LHCN-M2 (cell line): Measurements from ENCODE around the gene RRP1. TPM values are rescaled to one million over a fixed set of nuclear protein-coding genes. Genes with fewer than 3 reads are reported as not detected.
A peak's percentile ranks its signal among the peaks of the same experiment; 100 is the strongest.
"Not testable (repeated sequence)": the region's sequence is repeated elsewhere in the genome, so short reads cannot be mapped to it uniquely, and the experiment has no call there.

ENCODE experiments used
- DNase-seq: peaks from one replicate; pipeline ENCODE4 v3.0.0-alpha.2; 2012; ENCODE audit warnings: low read depth
- total RNA-seq: library from RNA; depleted of rRNA; stranded (reverse); fragments of >200 nt; gene quantifications from 2 replicates; pipeline ENCODE4 v1.2.3, GENCODE V29; 2014

Gene RRP1
- total RNA-seq, 1 experiment from 2014 or later = 27.9 TPM

DNA sequence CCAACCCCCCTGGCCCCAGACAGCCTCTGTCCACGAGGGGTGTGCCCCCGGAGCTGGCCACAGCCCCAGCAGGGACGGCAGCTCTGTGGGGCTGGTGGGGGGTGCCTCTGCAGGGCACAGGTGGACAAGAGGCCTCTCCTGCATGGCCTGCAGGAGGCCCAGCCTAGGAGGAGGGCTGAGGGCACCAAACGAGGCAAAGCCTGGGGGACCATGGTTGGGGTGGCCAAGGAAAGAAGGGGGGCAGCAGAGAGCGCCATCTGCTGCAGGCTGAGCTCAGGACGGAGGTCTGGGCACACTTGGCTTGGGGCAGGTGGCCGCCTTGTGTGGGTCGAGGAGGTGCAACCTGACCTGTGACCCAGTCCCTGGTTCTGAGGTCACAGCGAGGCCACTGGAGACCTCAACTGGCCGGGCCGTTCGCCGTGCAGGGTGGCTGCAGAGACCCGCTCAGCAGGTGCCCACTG is 27.3 kb downstream of the RRP1 start:
- no peak for DNase-seq

DNA sequence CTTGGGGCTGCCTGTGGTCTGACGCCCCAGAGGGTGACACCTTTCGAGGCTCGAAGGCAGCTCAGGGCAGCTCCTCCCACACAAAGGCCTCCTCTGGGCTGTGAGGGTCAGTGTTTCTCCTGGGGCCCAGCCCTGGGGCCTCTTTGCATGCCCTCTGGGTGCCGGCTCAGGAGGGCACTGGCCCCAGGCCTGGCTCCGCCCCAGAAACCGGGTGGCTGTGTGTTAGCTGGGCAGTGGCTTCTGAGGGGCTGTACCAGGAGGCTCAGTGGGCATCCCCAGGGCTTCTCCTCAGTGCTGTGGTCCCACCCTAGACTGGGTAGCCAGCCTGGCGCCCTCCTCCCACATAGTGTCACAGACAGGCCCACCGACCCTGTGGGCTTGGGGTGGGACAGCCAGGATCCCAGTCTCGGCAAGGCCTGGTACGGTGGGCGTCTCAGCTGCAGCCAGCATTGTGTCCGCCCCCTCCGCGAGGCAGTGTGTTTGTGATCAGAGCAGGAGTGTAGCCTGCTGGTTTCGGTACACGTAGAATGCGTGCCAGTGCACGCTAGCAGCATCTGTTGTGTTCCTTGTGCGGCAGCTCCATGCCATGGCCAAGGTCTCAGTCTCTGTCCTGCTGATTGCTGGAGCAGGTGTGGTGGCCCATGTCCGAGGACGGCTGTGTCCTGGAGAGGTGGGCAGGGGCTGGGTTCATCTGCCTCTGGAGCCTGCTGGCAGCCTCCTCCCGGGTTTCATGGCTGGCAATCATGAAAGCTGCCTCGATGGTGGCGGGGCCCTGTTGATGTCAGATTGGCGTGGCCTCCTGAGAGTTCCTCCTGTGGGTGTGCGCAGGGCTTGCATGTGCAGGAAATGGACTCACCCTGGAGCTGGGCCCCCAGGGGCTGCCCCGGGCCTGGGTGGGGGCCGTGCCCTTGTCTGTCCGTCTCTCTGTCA is 28.0 kb downstream of the RRP1 start:
- no peak for DNase-seq

DNA sequence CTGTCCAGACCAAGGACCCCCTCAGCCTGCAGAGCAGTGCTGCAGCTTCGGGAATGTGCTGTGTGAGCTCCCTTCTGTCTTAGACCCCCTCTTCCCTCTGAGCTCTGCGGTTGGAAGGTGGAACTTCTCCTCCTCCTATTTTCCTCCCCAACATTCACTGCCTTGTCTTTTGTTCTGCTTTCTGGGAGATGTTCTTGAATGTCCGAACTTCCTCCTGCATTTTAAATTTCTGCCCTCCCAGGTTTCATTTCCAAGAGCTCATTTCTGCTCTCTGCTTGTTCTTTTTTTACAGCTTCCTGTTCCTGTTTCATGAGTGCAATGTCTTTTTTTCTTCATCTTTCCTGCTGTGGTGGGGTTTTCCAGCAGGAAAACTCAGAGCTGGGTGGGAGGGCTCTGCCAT is 29.3 kb downstream of the RRP1 start:
- no peak for DNase-seq

DNA sequence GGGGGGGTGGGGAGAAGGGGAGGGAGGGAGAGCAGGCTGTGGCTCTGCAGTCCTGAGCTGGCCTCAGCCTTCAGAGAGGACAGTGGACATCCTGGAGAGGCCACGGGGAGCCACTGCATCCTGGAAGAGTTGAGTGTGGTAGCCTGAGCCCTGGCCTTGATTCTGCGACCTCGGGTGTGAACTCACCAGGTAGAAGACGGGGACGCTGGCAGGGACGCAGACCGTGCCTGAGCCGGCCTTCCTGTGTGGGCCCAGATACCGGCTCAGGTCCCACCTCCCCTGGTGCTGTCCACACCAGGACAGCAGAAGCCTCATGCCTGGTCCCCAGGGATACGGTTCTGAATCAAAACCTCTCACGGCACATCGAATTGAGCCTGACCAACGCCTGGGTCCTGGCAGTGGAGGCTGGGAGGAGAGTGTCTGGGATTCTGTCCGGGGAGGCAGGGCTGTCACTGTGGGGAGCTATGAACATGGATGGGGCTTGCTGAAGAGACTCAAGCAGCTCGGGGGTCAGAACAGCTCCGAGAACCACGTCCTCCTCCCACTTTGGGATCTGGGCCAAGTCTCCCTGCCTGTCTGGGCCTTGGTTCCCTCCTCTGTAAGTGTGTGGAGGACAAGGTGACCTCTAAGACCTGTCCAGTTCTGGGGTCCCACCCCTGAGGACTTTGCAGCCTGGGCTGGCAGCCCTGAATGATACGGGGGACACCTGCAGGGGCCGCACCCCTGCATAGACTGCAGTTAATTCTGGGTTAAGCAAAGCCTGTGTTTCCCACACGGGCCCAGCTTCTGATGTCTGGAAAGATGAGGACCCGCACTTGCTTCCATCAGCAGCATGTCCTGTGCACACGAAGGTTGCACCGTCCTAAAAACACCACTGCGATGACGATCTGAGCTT is 30.4 kb downstream of the RRP1 start:
- DNase-seq = no peak

DNA sequence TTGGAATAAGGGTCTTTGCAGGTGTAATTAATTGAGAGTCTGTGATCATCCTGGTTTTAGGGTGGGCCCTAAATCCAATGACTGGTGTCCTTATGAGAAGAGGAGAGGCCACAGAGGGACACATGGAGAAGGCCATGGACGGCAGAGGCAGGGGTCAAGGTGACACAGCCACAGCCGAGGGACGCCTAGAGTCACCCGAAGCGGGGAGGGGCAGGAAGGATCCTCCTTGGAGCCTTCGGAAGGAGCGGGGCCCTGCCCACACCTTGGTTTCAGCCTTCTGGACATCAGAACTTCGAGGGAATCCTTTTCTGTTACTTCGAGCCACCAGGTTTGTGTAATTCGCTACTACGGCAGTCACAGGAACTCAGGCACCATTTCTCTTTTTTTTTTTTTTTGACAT is 31.1 kb downstream of the RRP1 start:
- no peak for DNase-seq

DNA sequence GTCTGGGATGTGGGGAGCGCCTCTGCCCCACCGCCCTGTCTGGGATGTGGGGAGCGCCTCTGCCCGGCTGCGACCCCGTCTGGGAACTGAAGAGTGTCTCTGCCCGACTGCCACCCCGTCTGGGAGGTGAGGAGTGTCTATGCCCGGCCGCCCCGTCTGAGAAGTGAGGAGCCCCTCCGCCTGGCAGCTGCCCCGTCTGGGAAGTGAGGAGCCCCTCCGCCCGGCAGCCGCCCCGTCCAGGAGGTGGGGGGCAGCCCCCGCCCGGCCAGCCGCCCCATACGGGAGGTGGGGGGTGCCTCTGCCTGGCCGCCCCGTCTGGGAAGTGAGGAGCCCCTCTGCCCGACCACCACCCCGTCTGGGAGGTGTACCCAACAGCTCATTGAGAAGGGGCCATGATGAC is 32.8 kb downstream of the RRP1 start:
- not testable (repeated sequence) for DNase-seq

DNA sequence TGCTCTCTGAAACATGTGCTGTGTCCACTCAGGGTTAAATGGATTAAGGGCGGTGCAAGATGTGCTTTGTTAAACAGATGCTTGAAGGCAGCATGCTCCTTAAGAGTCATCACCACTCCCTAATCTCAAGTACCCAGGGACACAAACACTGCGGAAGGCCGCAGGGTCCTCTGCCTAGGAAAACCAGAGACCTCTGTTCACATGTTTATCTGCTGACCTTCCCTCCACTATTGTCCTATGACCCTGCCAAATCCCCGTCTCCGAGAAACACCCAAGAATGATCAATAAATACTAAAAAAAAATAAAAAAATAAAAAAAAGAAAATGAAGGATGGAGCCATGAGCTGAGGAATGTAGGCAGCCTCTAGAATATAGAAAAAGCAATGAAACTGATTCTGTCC is 33.4 kb downstream of the RRP1 start:
- DNase-seq = not testable (repeated sequence)

DNA sequence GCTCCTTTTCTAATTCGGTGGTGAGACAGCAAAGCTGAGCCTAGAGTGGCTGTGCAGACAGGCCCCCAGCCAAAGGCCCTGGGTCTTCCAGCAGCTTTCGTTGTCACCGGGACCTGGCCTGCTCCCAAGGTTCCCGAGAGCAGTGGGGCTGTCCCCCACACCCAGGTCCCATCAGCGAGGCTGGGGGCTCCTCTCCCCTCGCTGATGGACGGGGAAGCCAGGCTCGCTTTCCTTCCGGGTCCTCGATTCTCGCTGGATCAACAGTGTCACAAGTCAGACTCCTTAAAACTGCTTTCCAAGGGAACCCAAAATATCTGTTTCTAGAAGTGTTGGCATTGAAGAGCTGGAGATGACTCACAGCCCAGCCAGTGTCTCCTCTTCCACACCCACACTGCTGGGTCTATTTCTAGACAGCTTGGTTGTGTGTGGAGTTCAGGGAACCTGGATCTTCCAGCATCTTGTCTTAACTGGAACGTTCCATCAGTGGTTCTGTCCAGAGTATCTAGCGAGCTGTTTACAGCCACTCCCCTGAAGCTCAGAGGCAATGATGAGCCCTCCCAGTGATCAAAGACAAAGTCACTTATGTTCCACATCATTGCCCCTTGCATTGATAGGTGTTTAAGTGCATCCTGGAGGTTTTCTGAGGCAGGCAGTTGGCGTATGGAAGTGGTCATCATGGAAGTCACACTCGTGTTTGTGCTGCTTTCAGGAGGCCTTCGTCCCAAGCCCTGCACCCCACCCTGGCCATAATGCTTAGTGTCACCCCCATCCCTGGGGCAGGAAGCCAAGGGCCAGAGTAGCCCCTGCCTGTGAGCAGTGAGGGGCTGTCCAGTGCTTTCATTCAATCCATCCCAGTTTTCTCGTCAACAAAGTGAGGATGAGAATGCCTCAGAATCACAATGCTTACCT is 35.2 kb downstream of the RRP1 start:
- peak; percentile 47 for DNase-seq

DNA sequence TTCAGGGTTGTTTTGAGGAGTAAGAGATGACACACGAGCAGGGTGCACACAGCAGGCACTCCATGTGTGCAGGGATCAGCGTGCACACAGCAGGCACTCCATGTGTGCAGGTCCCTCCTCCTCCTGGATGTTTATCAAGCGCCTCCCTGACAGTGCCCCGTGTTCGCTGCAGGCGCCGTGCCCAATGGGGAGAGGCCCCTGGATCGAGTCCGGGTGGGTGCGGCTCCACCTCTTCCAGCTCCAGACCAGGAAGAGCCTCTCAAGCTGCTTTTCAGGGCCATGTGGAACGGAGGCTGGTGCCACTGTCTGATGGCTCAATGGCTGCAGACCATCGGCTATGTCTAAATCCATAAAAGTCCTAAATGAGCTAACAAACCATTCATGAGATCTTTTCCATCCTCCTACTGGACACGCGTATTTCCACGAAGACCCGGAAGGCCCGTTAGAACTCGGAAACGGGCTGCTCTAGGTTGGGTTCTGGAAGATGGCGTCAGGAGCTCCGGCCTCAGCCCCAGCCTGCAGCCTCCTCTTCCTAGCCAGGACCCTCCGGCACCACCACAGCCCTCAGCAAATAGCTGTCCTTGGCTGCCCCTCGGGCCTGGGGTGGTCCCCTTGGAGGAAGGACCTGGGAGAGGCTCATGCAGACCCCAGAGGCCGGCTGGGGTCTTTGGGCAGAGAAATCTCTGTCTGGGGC is 36.0 kb downstream of the RRP1 start:
- DNase-seq = no peak

DNA sequence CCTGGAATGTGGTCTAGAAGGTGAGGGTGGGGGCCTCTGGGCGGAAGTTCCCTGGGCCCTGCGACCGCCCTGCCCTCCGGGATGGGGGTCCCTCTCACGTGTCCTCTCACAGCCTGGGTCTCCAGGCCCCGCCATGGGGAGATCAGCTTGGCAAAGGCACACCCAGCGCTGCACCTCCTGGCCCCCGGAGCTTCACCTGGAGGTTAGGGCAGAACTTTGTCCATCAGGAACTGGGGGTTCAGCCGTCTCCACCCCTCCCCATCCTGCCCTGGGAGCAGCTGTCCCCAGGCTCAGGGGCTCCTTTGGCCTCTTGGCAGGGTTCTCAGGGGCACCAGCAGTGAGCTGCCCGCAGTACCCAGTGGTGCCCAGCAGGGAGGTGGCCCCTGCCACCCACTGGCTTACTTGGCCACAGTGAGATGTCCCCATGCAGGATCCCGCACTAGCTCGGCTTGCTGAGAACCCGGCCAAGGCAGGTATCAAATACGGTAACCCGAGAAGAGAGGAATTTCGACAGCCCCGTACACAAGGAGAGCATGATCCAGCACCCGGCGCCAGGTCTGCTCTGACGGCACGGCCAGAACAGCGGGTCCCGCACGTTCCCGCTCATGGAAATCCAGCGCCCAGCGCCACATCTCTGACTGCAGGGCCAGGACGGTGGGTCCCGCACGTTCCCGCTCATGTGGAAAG is 36.7 kb downstream of the RRP1 start:
- no peak for DNase-seq

DNA sequence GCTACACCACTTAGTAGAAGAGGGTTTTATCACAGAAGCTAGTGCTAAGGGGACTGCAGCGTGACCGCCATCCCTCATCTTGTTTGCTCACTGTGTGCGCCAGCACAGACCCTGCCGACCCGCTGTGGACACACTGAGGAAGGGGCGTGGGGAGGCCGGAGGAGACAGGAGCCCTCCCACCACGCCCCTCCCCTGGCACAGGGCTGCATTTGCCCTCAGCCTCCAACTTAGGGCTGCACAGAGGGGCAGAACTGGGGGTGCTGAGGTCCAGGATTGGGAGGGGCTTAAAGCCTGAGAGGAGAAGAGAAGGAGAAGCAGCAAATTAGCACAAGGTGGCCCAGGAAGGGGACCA is 37.2 kb downstream of the RRP1 start:
- DNase-seq = no peak

DNA sequence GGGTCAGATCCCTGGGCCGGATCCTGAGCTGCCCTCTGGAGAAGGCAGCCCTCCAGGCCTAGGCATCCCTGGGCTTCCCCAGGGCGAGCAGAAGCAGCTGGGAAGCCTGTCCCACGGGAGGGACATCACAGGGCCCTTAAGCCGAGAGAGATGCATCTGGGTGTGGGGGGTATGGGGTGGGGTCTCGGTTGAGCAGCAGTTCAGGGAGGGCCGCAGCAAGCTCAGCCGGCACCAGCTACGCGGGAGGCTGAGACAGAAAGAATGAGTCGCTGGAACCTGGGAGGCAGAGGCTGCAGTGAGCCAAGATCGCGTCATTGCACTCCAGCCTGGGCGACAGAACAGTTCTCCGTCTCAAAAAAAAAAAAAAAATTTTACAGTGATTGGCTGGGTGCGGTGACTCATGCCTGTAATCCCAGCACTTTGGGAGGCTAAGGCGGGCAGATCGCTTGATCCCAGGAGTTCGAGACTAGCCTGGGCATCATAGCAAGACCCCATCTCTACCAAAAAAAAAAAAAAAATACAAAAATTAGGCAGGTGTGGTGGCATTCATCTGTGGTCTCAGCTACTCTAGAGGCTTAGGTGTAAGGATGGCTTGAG is 37.7 kb downstream of the RRP1 start:
- peak; percentile 56 for DNase-seq

DNA sequence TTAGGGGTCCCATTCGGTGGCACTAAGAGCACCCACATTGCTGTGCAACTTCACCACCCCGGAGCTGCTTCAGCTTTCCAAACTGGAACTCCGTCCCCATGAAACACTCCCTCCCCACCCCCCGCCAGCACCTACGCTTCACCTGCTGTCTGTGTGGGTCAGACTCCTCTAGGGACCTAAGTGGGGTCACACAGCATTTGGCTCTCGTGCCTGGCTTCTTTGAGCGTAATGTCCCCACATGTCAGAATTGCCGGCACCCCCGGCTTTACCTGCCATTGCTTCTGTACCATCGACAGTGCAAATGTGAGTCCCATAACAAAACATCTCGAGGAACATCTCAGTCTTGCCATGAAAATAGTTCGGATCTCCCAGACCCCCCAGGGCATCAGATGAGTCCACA is 39.8 kb downstream of the RRP1 start:
- DNase-seq = no peak

DNA sequence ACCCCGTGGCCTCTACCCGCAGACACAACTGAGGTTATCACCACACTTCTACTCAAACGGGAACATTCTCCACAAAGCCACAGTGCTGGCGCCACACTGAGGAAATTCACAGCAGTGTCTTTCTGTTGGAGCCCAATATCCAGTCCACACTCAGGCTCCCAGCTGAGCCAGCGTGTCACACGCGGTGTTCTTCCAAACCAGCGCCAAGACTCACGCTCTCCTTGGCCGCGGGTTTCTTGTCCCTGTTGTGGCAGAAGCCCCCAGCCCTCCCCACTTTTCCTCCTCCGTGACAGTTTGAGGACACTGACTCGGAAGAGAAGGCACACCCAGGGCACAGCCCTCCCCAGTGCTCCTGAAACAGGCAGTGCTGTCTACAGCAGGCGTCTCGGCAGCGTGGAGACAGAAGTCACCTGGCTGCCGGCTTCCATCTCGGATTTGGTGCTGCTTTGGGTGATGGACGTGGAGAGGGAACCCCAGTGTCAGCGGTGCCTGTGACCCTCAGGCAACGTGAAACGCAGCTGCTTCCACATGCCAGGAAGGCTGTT is 40.3 kb downstream of the RRP1 start:
- DNase-seq = no peak

DNA sequence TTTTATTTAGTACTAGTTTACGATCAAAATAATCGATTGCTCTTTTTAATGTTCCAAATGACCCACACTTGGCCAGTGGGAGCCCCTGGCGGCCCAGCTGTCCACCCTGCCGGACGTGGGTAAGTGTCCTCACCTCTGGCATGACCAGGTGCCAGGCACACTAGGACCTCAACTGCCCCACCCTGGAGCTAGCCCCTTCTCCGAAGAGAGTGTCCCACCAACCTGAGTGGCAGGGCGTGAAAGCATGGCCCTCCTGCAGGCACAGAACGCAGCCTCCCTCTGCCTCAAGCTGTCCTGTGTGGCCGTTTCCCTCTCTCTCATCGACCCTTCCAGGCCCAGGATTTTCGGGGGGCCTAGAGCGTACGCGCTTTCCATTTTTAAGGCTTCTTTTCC is 42.8 kb downstream of the RRP1 start:
- no peak for DNase-seq

DNA sequence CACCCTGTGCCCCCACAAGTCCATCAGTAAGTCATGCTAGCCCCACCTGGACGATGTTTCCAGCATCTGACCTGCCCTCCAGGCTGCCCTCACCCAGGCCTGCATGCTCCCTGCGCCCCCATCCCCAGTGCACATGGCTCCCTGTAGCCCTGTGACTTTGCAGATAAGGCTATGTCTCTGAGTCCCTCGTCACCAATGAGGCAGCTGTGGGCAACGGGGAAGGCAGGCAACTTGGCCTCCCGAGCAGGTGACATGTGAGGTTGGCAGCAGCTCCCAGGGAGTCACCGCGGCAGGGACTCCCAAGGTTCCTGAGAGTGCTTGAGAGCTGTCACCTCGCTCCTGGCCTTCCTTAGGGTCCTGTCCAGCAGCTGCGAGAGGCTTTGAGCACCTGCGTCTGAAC is 43.3 kb downstream of the RRP1 start:
- DNase-seq = no peak

DNA sequence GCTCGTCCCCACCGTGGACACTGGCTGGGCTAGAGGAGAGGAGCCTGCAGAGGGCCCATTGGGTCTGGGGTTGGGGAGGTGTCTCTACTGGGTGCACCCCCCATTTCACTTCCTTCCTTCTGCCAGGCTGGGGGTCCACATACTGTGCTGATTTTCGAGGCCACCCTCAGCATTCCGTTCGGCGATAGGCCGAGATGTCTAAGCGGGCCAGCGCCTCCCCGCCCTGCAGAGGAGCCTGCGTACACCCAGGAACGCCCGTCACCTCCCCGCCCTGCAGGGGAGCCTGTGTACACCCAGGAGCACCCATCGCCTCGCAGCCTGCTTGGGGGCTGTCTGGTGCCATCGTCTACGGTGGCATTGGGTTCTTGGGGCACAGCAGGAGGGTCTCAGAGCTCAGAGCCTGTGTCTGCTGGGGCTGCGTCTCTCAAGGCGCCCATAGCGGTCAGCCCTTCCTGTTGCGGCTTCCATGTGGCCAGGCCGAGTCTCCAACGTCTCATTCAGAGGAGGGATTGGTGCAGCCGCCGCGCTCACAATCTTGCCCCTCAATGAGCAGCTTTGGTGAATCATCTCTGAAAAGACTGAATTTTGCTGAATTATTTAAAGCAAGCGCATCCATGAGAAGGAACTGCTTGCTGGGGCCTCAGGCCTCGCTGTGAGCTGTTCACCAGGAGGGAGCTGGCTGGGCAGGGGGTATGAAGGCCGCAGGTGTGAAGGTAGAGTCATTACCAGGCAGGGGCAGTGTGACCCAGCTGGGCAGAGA is 44.9 kb downstream of the RRP1 start:
- no peak for DNase-seq

DNA sequence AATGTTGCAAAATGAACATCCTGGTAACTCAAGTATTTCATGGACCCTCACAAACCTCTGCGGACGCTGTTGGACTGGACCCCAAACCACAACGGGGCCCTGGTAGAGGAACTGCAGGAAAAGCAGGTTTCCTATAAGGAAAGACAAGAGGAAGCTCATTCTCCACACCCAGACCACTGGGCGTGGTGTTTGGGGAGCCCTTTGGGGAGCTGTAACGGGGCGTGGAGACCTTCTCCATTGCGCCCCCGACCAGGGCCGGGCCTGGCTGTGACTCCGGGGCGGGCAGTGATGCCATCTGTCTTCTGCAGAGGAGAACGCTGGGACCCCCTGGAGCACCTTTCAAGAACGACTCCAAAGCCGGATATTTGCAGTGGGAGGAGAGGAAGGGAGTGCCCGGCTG is 45.7 kb downstream of the RRP1 start:
- DNase-seq = no peak

DNA sequence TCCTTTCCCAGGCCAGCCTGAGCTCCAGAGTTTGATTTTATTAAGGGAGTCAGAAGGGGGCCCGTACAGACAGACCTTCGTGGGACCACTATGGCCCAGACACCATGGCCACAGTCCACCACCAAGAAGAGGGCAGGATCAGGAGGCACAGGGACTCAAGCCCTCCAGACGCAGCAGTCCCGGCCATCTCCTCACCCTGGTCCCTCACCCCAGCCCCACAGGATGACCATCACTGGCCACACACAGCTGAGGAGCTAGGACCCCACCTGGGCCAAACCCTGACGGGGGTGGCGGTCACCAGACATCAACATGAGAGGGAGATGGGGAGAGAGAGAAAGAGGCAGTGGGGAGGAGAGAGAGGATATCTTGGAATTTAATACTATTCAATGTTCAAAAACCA is 46.5 kb downstream of the RRP1 start:
- DNase-seq = no peak
